ENCODE measurements around the gene ID3. TPM values are rescaled to one million over a fixed set of nuclear protein-coding genes. Genes with fewer than 3 reads are reported as not detected.

Gene ID3
- total RNA-seq, 1 experiment from 2014 or later = 39.6 TPM

DNA sequence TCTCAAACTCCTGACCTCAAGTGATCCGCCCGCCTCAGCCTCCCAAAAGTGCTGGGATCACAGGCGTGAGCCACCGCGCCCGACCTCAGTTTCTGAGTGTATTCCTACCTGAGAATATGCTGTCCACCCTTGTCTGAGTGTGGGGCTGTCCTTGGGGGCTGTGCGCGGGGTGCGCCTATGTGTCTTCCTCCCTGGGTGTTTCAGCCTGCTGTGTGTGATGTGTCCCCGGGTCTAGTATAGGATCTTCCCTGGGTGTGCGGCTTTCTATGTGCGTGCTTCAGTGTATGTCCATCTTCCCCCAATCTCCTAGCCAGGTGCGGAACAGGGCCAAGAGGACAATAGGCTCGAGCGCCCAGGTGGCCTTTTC, 8.3 kb upstream of the ID3 start:
- CTCF ChIA-PET = interaction anchor here (0.7 kb wide), 1 partner anchor 33 kb away, joined by 4 read pairs; no protein-coding TSS in a partner anchor
- DNase-seq (ENCODE audit: low read depth, low spot score) (no peak), ATAC-seq (peak; percentile 36)
- no peaks in the 10 kb centered on the region for H3K9me3 ChIP-seq (ENCODE audit: control insufficient read depth, insufficient read depth, low read depth, low read length)
- no TSS peak for BruUV-seq (replicated peaks)
- H3K4me1 ChIP-seq (ENCODE audit: control insufficient read depth, insufficient read depth, low read length) = peaks cover 34% of the 10 kb centered on the region
- H3K4me3 ChIP-seq (ENCODE audit: low read depth in 2 of 2, low read length in 2 of 2) = peak overlapping the region; percentile 44 to 59; a peak in 3 of 4 replicates
- in situ Hi-C loops (cut with HindIII; ENCODE audit: low pct_unique_long_range_greater_than_20kb, low sequenced_read_pairs) = no loop called here
- TF ChIP-seq TCF7L2 (IDR thresholded peaks at IDR 0.05; ENCODE audit: low read depth, low read length) (no peak), POLR2AphosphoS5 (IDR thresholded peaks at IDR 0.05; ENCODE audit: low read depth, low read length) (no peak)
- TF ChIP-seq, protein P1, sequence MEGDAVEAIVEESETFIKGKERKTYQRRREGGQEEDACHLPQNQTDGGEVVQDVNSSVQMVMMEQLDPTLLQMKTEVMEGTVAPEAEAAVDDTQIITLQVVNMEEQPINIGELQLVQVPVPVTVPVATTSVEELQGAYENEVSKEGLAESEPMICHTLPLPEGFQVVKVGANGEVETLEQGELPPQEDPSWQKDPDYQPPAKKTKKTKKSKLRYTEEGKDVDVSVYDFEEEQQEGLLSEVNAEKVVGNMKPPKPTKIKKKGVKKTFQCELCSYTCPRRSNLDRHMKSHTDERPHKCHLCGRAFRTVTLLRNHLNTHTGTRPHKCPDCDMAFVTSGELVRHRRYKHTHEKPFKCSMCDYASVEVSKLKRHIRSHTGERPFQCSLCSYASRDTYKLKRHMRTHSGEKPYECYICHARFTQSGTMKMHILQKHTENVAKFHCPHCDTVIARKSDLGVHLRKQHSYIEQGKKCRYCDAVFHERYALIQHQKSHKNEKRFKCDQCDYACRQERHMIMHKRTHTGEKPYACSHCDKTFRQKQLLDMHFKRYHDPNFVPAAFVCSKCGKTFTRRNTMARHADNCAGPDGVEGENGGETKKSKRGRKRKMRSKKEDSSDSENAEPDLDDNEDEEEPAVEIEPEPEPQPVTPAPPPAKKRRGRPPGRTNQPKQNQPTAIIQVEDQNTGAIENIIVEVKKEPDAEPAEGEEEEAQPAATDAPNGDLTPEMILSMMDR (IDR thresholded peaks at IDR 0.05) = no peak
- peak overlapping the region; percentile 11; the same call in 1 of the 2 replicates for H3K27ac ChIP-seq (ENCODE audit: low read length)
- intact Hi-C loops (cut with micrococcal nuclease; ENCODE audit: unreplicated experiment) = no loop called here
- no peaks in the 10 kb centered on the region for H3K27me3 ChIP-seq (ENCODE audit: control insufficient read depth, insufficient read depth, low read length)
- POLR2A ChIA-PET = interaction anchor here (0.7 kb wide), 1 partner anchor 145 kb away, joined by 11 read pairs; no protein-coding TSS in a partner anchor
- no peaks in the 10 kb centered on the region for H3K36me3 ChIP-seq (ENCODE audit: control insufficient read depth, insufficient read depth, low read length)

DNA sequence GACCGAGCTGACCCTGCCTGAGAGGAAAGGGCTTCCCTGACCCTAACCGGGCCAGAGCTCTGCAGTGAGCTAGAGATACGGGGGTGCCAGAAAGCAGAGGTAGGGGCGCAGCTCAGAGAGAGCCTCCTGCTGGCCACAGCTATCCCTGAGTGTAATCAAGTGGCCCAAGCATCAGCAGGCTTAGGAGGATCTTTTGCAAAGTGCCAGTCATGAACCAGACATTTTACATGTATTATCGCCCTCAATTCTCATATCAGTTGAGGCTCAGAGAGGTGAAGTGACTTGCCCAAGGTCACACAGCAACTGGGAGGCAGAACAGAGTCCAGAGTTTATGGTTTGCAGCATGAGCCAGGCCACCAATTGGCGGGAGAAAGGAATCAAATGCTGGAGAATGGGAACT, 7.0 kb upstream of the ID3 start:
- Histone ChIP-seq H3K27me3 (ENCODE audit: control insufficient read depth, insufficient read depth, low read length) (no peaks in the 10 kb centered on the region), H3K4me3 (ENCODE audit: low read depth in 2 of 2, low read length in 2 of 2) (no peak overlapping the region), H3K4me1 (ENCODE audit: control insufficient read depth, insufficient read depth, low read length) (peaks cover 45% of the 10 kb centered on the region), H3K9me3 (ENCODE audit: control insufficient read depth, insufficient read depth, low read depth, low read length) (no peaks in the 10 kb centered on the region), H3K27ac (ENCODE audit: low read length) (peak overlapping the region; percentile 88), H3K36me3 (ENCODE audit: control insufficient read depth, insufficient read depth, low read length) (no peaks in the 10 kb centered on the region)
- TF ChIP-seq TCF7L2 (IDR thresholded peaks at IDR 0.05; ENCODE audit: low read depth, low read length) = no peak
- TF ChIP-seq, protein P1 (IDR thresholded peaks at IDR 0.05) = peak; percentile 76
- in situ Hi-C loops (cut with HindIII; ENCODE audit: low pct_unique_long_range_greater_than_20kb, low sequenced_read_pairs) = no loop called here
- DNase-seq (ENCODE audit: low read depth, low spot score) = no peak
- intact Hi-C loops (cut with micrococcal nuclease; ENCODE audit: unreplicated experiment) = no loop called here
- BruUV-seq (replicated peaks) = no TSS peak
- CTCF ChIA-PET = interaction anchor here (0.7 kb wide), 1 partner anchor 12 kb away, joined by 3 read pairs; no protein-coding TSS in a partner anchor
- POLR2A ChIA-PET = no interaction called here
- ATAC-seq = no peak

DNA sequence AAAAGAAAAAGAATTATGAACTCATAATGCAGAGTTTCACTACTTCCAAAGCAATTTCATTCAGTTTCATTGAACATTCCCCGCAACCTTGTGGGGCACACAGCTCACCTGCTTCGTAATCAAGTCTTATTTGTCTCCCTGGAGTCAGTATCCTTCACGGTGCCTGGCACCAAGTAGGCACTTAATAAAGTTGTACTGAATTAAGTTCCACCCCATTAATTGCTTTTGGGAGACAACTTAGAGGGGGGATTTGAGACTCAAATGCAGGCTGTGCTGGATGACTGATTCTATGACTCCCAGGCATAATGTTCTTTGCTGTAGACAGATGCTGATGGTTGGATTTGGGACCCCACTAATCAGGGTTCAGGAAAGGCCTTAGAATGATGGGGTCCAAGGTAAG, 6.5 kb upstream of the ID3 start:
- Histone ChIP-seq H3K27me3 (ENCODE audit: control insufficient read depth, insufficient read depth, low read length) (no peaks in the 10 kb centered on the region), H3K4me3 (ENCODE audit: low read depth in 2 of 2, low read length in 2 of 2) (no peak overlapping the region), H3K9me3 (ENCODE audit: control insufficient read depth, insufficient read depth, low read depth, low read length) (no peaks in the 10 kb centered on the region), H3K36me3 (ENCODE audit: control insufficient read depth, insufficient read depth, low read length) (no peaks in the 10 kb centered on the region), H3K27ac (ENCODE audit: low read length) (peak overlapping the region; percentile 88), H3K4me1 (ENCODE audit: control insufficient read depth, insufficient read depth, low read length) (peaks cover 50% of the 10 kb centered on the region)
- intact Hi-C loops (cut with micrococcal nuclease; ENCODE audit: unreplicated experiment) (no loop called here), in situ Hi-C loops (cut with HindIII; ENCODE audit: low pct_unique_long_range_greater_than_20kb, low sequenced_read_pairs) (no loop called here)
- TF ChIP-seq SIN3A (IDR thresholded peaks at IDR 0.05; ENCODE audit: borderline replicate concordance, insufficient read depth, low read depth, low read length) = no peak
- ATAC-seq (no peak), DNase-seq (ENCODE audit: low read depth, low spot score) (no peak)
- CTCF ChIA-PET = no interaction called here
- BruUV-seq (replicated peaks) = no TSS peak
- POLR2A ChIA-PET = no interaction called here

All from Panc1 (cell line).